ENCODE data around the gene UBE2N. TPM values are rescaled to one million over a fixed set of nuclear protein-coding genes. Genes with fewer than 3 reads are reported as not detected.

UBE2N gene
- total and polyA plus RNA-seq, 2 of the 8 experiments (the other 6 are each of a cell fraction or from before 2014, with no cell fraction given): 108 to 225 TPM

DNA sequence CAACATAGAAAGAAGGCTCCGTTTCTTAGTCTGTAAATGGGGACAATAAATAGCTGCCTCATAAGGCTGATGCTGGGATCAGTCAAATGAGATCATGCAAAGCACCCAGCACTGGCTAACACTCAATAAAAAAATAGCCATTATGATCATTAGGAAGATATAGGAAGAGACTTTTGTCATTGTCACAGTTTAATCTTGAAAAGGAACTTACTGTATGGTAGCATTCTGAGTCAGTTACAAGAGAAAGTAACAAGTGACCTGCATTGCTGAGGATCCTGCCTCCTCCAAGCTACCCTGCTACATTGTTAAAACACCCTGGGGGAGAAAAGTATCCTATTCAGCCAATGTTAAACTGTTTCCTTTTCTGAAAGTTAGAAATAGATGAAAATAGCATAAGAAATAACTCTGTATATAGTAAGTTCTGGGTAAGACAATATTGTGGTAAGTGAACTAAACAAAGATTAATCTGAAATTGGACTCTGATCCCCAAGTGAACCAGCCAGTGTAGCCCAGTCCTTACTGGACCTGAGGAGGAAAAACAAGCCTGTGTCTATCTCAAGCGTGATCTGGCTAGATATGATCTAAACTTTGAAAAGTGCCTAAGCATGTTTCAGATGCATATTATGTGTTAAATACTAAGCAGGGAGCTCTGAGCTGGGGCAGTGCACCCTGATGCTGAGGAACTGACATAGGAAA, 67.6 kb downstream of the UBE2N start:
- no peak overlapping the region for H4K91ac ChIP-seq (replicated peaks; ENCODE audit: insufficient read length, low read length)
- H2BK5ac ChIP-seq (ENCODE audit: low read depth, low read length): no peak overlapping the region
- no peak overlapping the region for H3K4ac ChIP-seq (replicated peaks; ENCODE audit: insufficient read length, low read depth, low read length)
- ChIA-PET POLR2A (ENCODE audit: partially characterized antibody) (interaction anchor here (0.7 to 1.4 kb wide), 2 partner anchors 10 to 67 kb away, joined by 3 to 8 read pairs; no protein-coding TSS in a partner anchor), CTCF (ENCODE audit: partially characterized antibody) (interaction anchor here (0.6 to 2.4 kb wide), 4 partner anchors 46 to 761 kb away, joined by 3 to 7 read pairs (median 4); no protein-coding TSS in a partner anchor)
- H3K27me3 ChIP-seq (replicated peaks in 1 of 4; ENCODE audit: control insufficient read depth in 3 of 4, extremely low read depth in 1 of 4, insufficient read depth in 3 of 4, low read length in 3 of 4): no peaks in the 10 kb centered on the region
- H4K20me1 ChIP-seq (replicated peaks in 1 of 2; ENCODE audit: control insufficient read depth in 1 of 2, insufficient read depth in 2 of 2, low read length in 2 of 2): peaks cover 0 to 2% of the 10 kb centered on the region in 2 experiments
- DNase-seq (ENCODE audit: low read depth in 1 of 2, low spot score in 2 of 2) (no peak), FAIRE-seq (no peak)
- no peak overlapping the region; a peak in 3 of 7 replicates for H3K9ac ChIP-seq (replicated peaks in 1 of 4; ENCODE audit: extremely low read depth in 1 of 4, low read depth in 3 of 4, low read length in 3 of 4)
- H3K9me3 ChIP-seq (ENCODE audit: insufficient read depth in 2 of 2, low read depth in 1 of 2, low read length in 1 of 2): no peaks in the 10 kb centered on the region
- H3K23ac ChIP-seq (ENCODE audit: insufficient read length): no peak overlapping the region
- H4K5ac ChIP-seq (ENCODE audit: insufficient read length, low read depth, low read length): no peak overlapping the region
- no peak overlapping the region for H2AFZ ChIP-seq (ENCODE audit: low read length)
- no peak overlapping the region for H2BK120ac ChIP-seq (replicated peaks; ENCODE audit: low read depth, low read length)
- H3K79me1 ChIP-seq (ENCODE audit: low read depth, low read length): no peaks in the 10 kb centered on the region
- peaks cover 3 to 9% of the 10 kb centered on the region in 2 experiments; a peak in 3 of 4 replicates for H3K79me2 ChIP-seq (ENCODE audit: control insufficient read depth in 1 of 2, insufficient read depth in 2 of 2, low read length in 2 of 2)
- H2AK5ac ChIP-seq (ENCODE audit: low read depth, low read length): no peak overlapping the region
- no peak overlapping the region for H3K4me3 ChIP-seq (ENCODE audit: extremely low read depth in 1 of 4, insufficient read depth in 2 of 4, low read depth in 3 of 4, low read length in 4 of 4)
- no peak overlapping the region for H3K56ac ChIP-seq (replicated peaks; ENCODE audit: insufficient read length, low read depth, low read length)
- H2BK20ac ChIP-seq (ENCODE audit: low read length): no peak overlapping the region
- no peak overlapping the region for H3K14ac ChIP-seq (ENCODE audit: insufficient read length)
- peaks cover 3% of the 10 kb centered on the region for H3K23me2 ChIP-seq (ENCODE audit: low read depth, low read length)
- H3K18ac ChIP-seq (ENCODE audit: extremely low read depth, low read length): no peak overlapping the region
- H3K4me1 ChIP-seq (replicated peaks in 1 of 4; ENCODE audit: control insufficient read depth in 3 of 4, insufficient read depth in 4 of 4, low read length in 3 of 4): peaks cover 13 to 15% (median 14%) of the 10 kb centered on the region in 4 experiments; a peak in 6 of 7 replicates
- no peaks in the 10 kb centered on the region for H3K36me3 ChIP-seq (ENCODE audit: control insufficient read depth in 2 of 4, insufficient read depth in 4 of 4, low read length in 3 of 4)
- 70% methylated on average over 2 of the region's 2 CpGs; no CpG with 5 or more reads in 1 of the 2 experiments for WGBS, 2 experiments (ENCODE audit: extremely low coverage in 1 of 2, insufficient coverage in 1 of 2, insufficient read length in 1 of 2, insufficient replicate concordance in 2 of 2, low coverage in 1 of 2, low lambda C conversion rate in 2 of 2, missing lambda C conversion rate in 1 of 2)
- H2BK15ac ChIP-seq (ENCODE audit: low read length): no peak overlapping the region
- H4K8ac ChIP-seq (ENCODE audit: extremely low read depth, insufficient read depth, low read length): no peak overlapping the region
- H2BK12ac ChIP-seq (ENCODE audit: low read depth, low read length): no peak overlapping the region; the same call in 1 of the 2 replicates
- no peak overlapping the region for H3K27ac ChIP-seq (ENCODE audit: low read depth, low read length)
- no peak for TF ChIP-seq USF2 (IDR thresholded peaks at IDR 0.05; ENCODE audit: low read length)
- TF ChIP-seq CREB1 (IDR thresholded peaks at IDR 0.05): no peak
- no peak for TF ChIP-seq TAF1 (IDR thresholded peaks at IDR 0.05; ENCODE audit: low read depth, low read length)
- TF ChIP-seq EZH2 (IDR thresholded peaks at IDR 0.05; ENCODE audit: low read depth, low read length, severe bottlenecking): no peak
- no peak for TF ChIP-seq RXRA (IDR thresholded peaks at IDR 0.05; ENCODE audit: insufficient read depth, low read depth, low read length)
- TF ChIP-seq RNF2 (IDR thresholded peaks at IDR 0.05; ENCODE audit: borderline replicate concordance, low read depth, low read length, missing control alignments, poor library complexity, severe bottlenecking): no peak
- no peak for TF ChIP-seq NRF1 (IDR thresholded peaks at IDR 0.05; ENCODE audit: low read depth, low read length)
- no peak for TF ChIP-seq TCF12 (IDR thresholded peaks at IDR 0.05; ENCODE audit: low read depth, low read length)
- TF ChIP-seq CTBP2 (IDR thresholded peaks at IDR 0.05; ENCODE audit: borderline replicate concordance, insufficient read depth, insufficient read length, low read length): no peak
- H3K4me2 ChIP-seq (ENCODE audit: insufficient read depth in 1 of 2, low read depth in 2 of 2, low read length in 2 of 2): peak overlapping the region in 1 of 2 experiments; percentile 1; a peak in 2 of 4 replicates
